ENCODE results near the gene MARK2.

DNA sequence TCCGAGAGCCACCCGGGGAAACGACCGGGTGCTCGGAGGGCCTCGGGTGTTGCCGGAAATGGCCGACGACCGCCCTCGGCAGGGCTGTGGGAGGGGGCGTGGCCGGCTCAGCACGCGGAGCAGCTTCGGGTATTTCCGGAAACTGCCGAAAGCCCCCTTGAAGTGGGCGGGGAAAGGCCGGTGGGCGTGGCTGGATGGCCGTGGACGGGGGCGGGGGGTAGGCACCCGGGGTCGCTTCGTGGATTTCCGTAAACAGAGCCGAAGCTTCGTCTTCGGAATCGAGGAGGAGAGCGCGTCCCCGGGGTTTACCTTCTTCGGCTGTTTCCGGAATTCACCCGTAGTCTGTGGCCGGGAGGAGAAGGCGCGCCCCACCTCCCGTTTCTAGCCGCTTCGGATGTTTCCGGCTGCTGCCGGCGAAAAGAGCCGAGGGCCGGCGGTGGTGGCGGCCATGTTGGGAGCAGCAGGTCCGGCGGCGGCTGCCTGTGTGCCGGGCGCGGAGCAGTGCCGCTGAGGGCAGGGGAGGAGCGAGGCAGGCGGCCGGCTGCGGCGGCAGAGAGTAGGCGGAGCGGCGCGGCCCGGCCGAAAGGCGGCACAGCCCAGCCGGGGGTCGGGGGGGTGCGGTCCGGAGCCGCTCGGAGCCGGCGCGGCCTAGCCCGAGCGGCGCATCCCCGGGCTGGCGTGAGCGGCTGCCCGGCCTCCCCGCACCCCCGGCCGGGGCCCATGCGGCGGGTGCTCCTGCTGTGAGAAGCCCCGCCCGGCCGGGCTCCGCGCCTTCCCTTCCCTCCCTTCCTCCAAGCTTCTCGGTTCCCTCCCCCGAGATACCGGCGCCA is at the start of gene MARK2:
- TF ChIP-seq EP300 (IDR thresholded peaks at IDR 0.05) (no peak), POLR2AphosphoS5 (IDR thresholded peaks at IDR 0.05) (peak in 1 of 3 donors; percentile 71)
- TF ChIP-seq, protein P1, sequence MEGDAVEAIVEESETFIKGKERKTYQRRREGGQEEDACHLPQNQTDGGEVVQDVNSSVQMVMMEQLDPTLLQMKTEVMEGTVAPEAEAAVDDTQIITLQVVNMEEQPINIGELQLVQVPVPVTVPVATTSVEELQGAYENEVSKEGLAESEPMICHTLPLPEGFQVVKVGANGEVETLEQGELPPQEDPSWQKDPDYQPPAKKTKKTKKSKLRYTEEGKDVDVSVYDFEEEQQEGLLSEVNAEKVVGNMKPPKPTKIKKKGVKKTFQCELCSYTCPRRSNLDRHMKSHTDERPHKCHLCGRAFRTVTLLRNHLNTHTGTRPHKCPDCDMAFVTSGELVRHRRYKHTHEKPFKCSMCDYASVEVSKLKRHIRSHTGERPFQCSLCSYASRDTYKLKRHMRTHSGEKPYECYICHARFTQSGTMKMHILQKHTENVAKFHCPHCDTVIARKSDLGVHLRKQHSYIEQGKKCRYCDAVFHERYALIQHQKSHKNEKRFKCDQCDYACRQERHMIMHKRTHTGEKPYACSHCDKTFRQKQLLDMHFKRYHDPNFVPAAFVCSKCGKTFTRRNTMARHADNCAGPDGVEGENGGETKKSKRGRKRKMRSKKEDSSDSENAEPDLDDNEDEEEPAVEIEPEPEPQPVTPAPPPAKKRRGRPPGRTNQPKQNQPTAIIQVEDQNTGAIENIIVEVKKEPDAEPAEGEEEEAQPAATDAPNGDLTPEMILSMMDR (IDR thresholded peaks at IDR 0.05): no peak
